ENCODE data around the gene STARD4. TPM values are rescaled to one million over a fixed set of nuclear protein-coding genes. Genes with fewer than 3 reads are reported as not detected.

Gene STARD4
- total and polyA plus RNA-seq, 4 donors = 10.1 to 61.2 (median 34.1) TPM

- H3K4me1 ChIP-seq (ENCODE audit: control insufficient read depth in 4 of 4, insufficient read depth in 4 of 4, low read length in 3 of 4) = no peaks in the 10 kb centered on the region
- H3K9ac ChIP-seq (ENCODE audit: low read depth in 1 of 2, low read length in 2 of 2) = no peak overlapping the region
- H3K4me3 ChIP-seq (ENCODE audit: low read depth in 1 of 3, low read length in 3 of 3) = no peak overlapping the region
- no peak for TF ChIP-seq REST (IDR thresholded peaks at IDR 0.05)
- no peak for TF ChIP-seq GABPA (IDR thresholded peaks at IDR 0.05 in 1 of 2, conservative IDR thresholded peaks at IDR 0.05 in 1 of 2)
- no peak for TF ChIP-seq ATF3 (IDR thresholded peaks at IDR 0.05)
- no peak for TF ChIP-seq TAF1 (conservative IDR thresholded peaks at IDR 0.05)
- no peak for TF ChIP-seq RXRA (IDR thresholded peaks at IDR 0.05)
- no peak for TF ChIP-seq FOXA2 (IDR thresholded peaks at IDR 0.05)
- no peak for TF ChIP-seq YY1 (IDR thresholded peaks at IDR 0.05)
- TF ChIP-seq NR2F2 (IDR thresholded peaks at IDR 0.05) = no peak
- no peak overlapping the region for H3K27ac ChIP-seq (ENCODE audit: low read depth in 1 of 2, low read length in 2 of 2)
- H3K9me3 ChIP-seq (ENCODE audit: control insufficient read depth in 4 of 4, low read length in 3 of 4) = no peaks in the 10 kb centered on the region
- no peak for DNase-seq (ENCODE audit: low spot score)
- no peaks in the 10 kb centered on the region for H3K36me3 ChIP-seq (ENCODE audit: control insufficient read depth in 4 of 4, insufficient read depth in 3 of 4, low read depth in 1 of 4, low read length in 3 of 4)
- no peaks in the 10 kb centered on the region for H3K27me3 ChIP-seq (ENCODE audit: control insufficient read depth in 4 of 4, insufficient read depth in 4 of 4, low read length in 3 of 4)
- 85% methylated on average over 3 of the region's 3 CpGs for WGBS
These were observed 44.2 kb upstream of the STARD4 start for GRCh38 chr5:111556501-111556900.

- Histone ChIP-seq H3K36me3 (ENCODE audit: control insufficient read depth in 4 of 4, insufficient read depth in 3 of 4, low read depth in 1 of 4, low read length in 3 of 4) (no peaks in the 10 kb centered on the region), H3K4me1 (ENCODE audit: control insufficient read depth in 4 of 4, insufficient read depth in 4 of 4, low read length in 3 of 4) (peaks cover 0 to 3% (median 0%) of the 10 kb centered on the region in 4 donors), H3K4me3 (ENCODE audit: low read depth in 1 of 3, low read length in 3 of 3) (no peak overlapping the region), H3K9ac (ENCODE audit: low read depth in 1 of 2, low read length in 2 of 2) (no peak overlapping the region), H3K27me3 (ENCODE audit: control insufficient read depth in 4 of 4, insufficient read depth in 4 of 4, low read length in 3 of 4) (no peaks in the 10 kb centered on the region), H3K27ac (ENCODE audit: low read depth in 1 of 2, low read length in 2 of 2) (no peak overlapping the region), H3K9me3 (ENCODE audit: control insufficient read depth in 4 of 4, low read length in 3 of 4) (no peaks in the 10 kb centered on the region)
- TF ChIP-seq RAD21 (IDR thresholded peaks at IDR 0.05) (no peak), TAF1 (conservative IDR thresholded peaks at IDR 0.05) (no peak), REST (IDR thresholded peaks at IDR 0.05) (no peak), RXRA (IDR thresholded peaks at IDR 0.05) (no peak), GABPA (IDR thresholded peaks at IDR 0.05 in 1 of 2, conservative IDR thresholded peaks at IDR 0.05 in 1 of 2) (no peak), SP1 (IDR thresholded peaks at IDR 0.05) (no peak), HNF4A (conservative IDR thresholded peaks at IDR 0.05) (no peak), ATF3 (IDR thresholded peaks at IDR 0.05) (no peak), NR2F2 (IDR thresholded peaks at IDR 0.05) (no peak), JUND (IDR thresholded peaks at IDR 0.05) (no peak), EGR1 (IDR thresholded peaks at IDR 0.05; ENCODE audit: low read depth in 2 of 2) (no peak), CTCF (IDR thresholded peaks at IDR 0.05; ENCODE audit: low read depth, low read length, missing input control) (no peak), ZBTB33 (IDR thresholded peaks at IDR 0.05) (no peak), FOXA2 (IDR thresholded peaks at IDR 0.05) (no peak), YY1 (IDR thresholded peaks at IDR 0.05) (no peak), HNF4G (IDR thresholded peaks at IDR 0.05) (no peak), MAX (IDR thresholded peaks at IDR 0.05) (no peak), FOXA1 (IDR thresholded peaks at IDR 0.05) (no peak)
- no peak for DNase-seq (ENCODE audit: low spot score)
- 89% methylated on average over 1 of the region's 1 CpG for WGBS
These were observed 43.4 kb upstream of the STARD4 start for GRCh38 chr5:111555760-111556159.

All from liver (tissue), 9 donors.